GM23338 (cell line): Measurements from ENCODE around the gene FHDC1. TPM values are rescaled to one million over a fixed set of nuclear protein-coding genes. Genes with fewer than 3 reads are reported as not detected.

Experiments
- ATAC-seq: fragments of 200-7000 bp; cut with Tn5 transposase; 3 replicates; pipeline ENCODE4 v1.9.1; 2020
- DNase-seq: peaks from one replicate; pipeline ENCODE4 v3.0.0-alpha.2; 2015; ENCODE audit warnings: low spot score
- H2AFZ ChIP-seq: fragments of 200-600 bp; sonication (generic); 2 replicates; pipeline ENCODE4 v1.8.0; 2016; ENCODE audit warnings: antibody characterized with exemption, mild to moderate bottlenecking, moderate library complexity
- H3F3A ChIP-seq: fragments of 200-600 bp; sonication (generic); replicated peaks from 2 replicates; pipeline ENCODE4 v1.8.0; 2017; ENCODE audit warnings: antibody characterized with exemption, mixed run types, low read depth
- H3K27ac ChIP-seq: fragments of 200-600 bp; sonication (generic); 2 replicates; pipeline ENCODE4 v1.6.1; 2016; ENCODE audit warnings: low read depth
- H3K27me3 ChIP-seq: fragments of 200-600 bp; sonication (generic); 2 replicates; pipeline ENCODE4 v1.8.0; 2016; ENCODE audit warnings: mild to moderate bottlenecking, mixed run types, moderate library complexity; ENCODE audit not compliant: insufficient read depth
- H3K36me3 ChIP-seq: fragments of 200-600 bp; sonication (generic); 2 replicates; pipeline ENCODE4 v1.8.0; 2016; ENCODE audit warnings: mild to moderate bottlenecking; ENCODE audit not compliant: insufficient read depth
- H3K4me1 ChIP-seq: fragments of 200-600 bp; sonication (generic); 2 replicates; pipeline ENCODE4 v1.8.0; 2016; ENCODE audit warnings: mild to moderate bottlenecking, moderate library complexity; ENCODE audit not compliant: insufficient read depth
- H3K4me2 ChIP-seq: fragments of 200-600 bp; sonication (generic); 2 replicates; pipeline ENCODE4 v1.7.1; 2017; ENCODE audit warnings: mixed run types
- H3K4me3 ChIP-seq: fragments of 200-600 bp; sonication (generic); 2 replicates; pipeline ENCODE4 v1.6.1; 2016; ENCODE audit warnings: mixed run types
- H3K79me2 ChIP-seq: fragments of 200-600 bp; sonication (generic); replicated peaks from 2 replicates; pipeline ENCODE4 v1.8.0; 2017; ENCODE audit warnings: mild to moderate bottlenecking; ENCODE audit not compliant: insufficient read depth
- H3K9me2 ChIP-seq: fragments of 200-600 bp; sonication (generic); 2 replicates; pipeline ENCODE4 v1.8.0; 2017; ENCODE audit not compliant: insufficient read depth
- H4K20me1 ChIP-seq: fragments of 200-600 bp; sonication (generic); replicated peaks from 2 replicates; pipeline ENCODE4 v1.8.0; 2017; ENCODE audit warnings: mild to moderate bottlenecking; ENCODE audit not compliant: insufficient read depth
- H3K27ac Mint-ChIP-seq: 2 replicates; pipeline ENCODE4 v1.8.0; 2020; ENCODE audit warnings: inconsistent platforms, mild to moderate bottlenecking, moderate library complexity, mixed read lengths
- H3K27me3 Mint-ChIP-seq: 3 replicates; pipeline ENCODE4 v1.8.0; 2022; ENCODE audit warnings: low read depth, mild to moderate bottlenecking, moderate library complexity, mixed read lengths, inconsistent platforms; ENCODE audit not compliant: insufficient read depth, poor library complexity
- H3K36me3 Mint-ChIP-seq: 3 replicates; pipeline ENCODE4 v1.8.0; 2021; ENCODE audit warnings: low read depth, mild to moderate bottlenecking, inconsistent platforms, moderate library complexity, mixed read lengths
- H3K4me1 Mint-ChIP-seq: 3 replicates; pipeline ENCODE4 v1.8.0; 2020; ENCODE audit warnings: mild to moderate bottlenecking, inconsistent platforms, mixed read lengths
- H3K4me3 Mint-ChIP-seq: 3 replicates; pipeline ENCODE4 v1.8.0; 2021; ENCODE audit warnings: moderate library complexity, mild to moderate bottlenecking, inconsistent platforms, mixed read lengths
- H3K9me3 Mint-ChIP-seq: 3 replicates; pipeline ENCODE4 v1.8.0; 2020; ENCODE audit warnings: moderate library complexity, mild to moderate bottlenecking, inconsistent platforms, mixed read lengths
- CREB1 ChIP-seq: fragments of 250-450 bp; sonication (Bioruptor Pico); IDR thresholded peaks from 2 replicates; pipeline ENCODE4 v1.5.0; 2020; ENCODE audit warnings: low read depth, mild to moderate bottlenecking, moderate library complexity
- EZH2 ChIP-seq: fragments of 200-600 bp; sonication (generic); IDR thresholded peaks from one replicate; pipeline ENCODE4 v1.8.0; 2017; ENCODE audit warnings: antibody characterized with exemption, mild to moderate bottlenecking, low read depth; ENCODE audit not compliant: unreplicated experiment
- NANOG ChIP-seq: IDR thresholded peaks from 2 replicates; pipeline ENCODE4 v1.6.1; 2016; ENCODE audit warnings: antibody characterized with exemption, borderline replicate concordance
- POLR2AphosphoS5 ChIP-seq: IDR thresholded peaks from 2 replicates; pipeline ENCODE4 v1.6.1; 2016; ENCODE audit warnings: antibody characterized with exemption, low read depth
- STAT1 ChIP-seq: IDR thresholded peaks from one replicate; pipeline ENCODE4 v1.6.1; 2016; ENCODE audit warnings: antibody characterized with exemption; ENCODE audit not compliant: unreplicated experiment
- polyA plus RNA-seq: library from polyadenylated mRNA; unstranded; fragments of >200 nt; fragmentation: Nextera tagmentation; extraction: Ambion mirVana; gene quantifications from 2 replicates; pipeline ENCODE4 v1.2.1, GENCODE V29; 2016
- total RNA-seq: library from RNA; depleted of rRNA; stranded (reverse); fragments of >200 nt; shearing (Covaris generic); gene quantifications from 2 replicates; pipeline ENCODE4 v1.2.3, GENCODE V29; 2014
- TF ChIP-seq, protein P1 (sequence below): fragments of 250-450 bp; sonication (Bioruptor Pico); IDR thresholded peaks from 2 replicates; pipeline ENCODE4 v1.5.0; 2020; ENCODE audit warnings: mild to moderate bottlenecking, moderate library complexity
- TF ChIP-seq, protein P2 (sequence below): IDR thresholded peaks from 2 replicates; pipeline ENCODE4 v1.6.1; 2016; ENCODE audit warnings: antibody characterized with exemption
- TF ChIP-seq, protein P3 (sequence below), 2 experiments: fragments of 200-600 bp in 1 of 2; sonication (generic) in 1 of 2; conservative IDR thresholded peaks; 2 replicates each; pipeline versions ENCODE4 v1.5.1 to v1.6.1; 2016 to 2017; ENCODE audit warnings: antibody characterized with exemption in 2 of 2, low read depth in 2 of 2, mild to moderate bottlenecking in 2 of 2, moderate library complexity in 1 of 2

FHDC1 gene
- total and polyA plus RNA-seq, 2 experiments from 2014 or later, result 9.5 to 22.8 TPM

DNA sequence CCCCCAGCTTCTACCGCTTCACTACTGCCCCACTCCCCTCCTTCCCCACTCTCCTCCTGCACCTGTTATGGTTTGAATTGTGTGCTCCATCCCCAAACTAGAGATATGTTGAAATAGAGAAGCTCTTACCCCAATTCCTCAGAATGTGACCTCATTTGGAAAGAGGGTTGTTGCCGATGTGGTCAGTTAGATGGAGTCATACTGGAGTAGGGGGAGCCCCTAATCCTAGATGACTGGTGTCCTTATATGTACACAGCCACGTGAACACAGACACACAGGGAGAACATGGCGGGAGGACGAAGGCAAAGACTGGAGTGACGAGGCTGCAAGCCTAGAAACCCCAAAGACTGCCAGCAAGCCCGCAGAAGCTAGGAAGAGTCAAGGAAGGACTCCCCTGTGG, 84.3 kb downstream of the FHDC1 start:
- no peak overlapping the region for H3K4me2 ChIP-seq
- no peak overlapping the region for H3K27ac ChIP-seq
- no peaks in the 10 kb centered on the region for H3K36me3 Mint-ChIP-seq
- H3K9me3 Mint-ChIP-seq, result no peaks in the 10 kb centered on the region
- H3K4me1 Mint-ChIP-seq, result peaks cover 27% of the 10 kb centered on the region
- H4K20me1 ChIP-seq, result no peaks in the 10 kb centered on the region
- no peak overlapping the region for H3K4me3 Mint-ChIP-seq
- no peak overlapping the region for H3K4me3 ChIP-seq
- H3K4me1 ChIP-seq, result 0 out of 2 replicates have a peak, but pooled peaks cover 3% of the 10 kb centered on the region
- H3K27me3 ChIP-seq, result no peaks in the 10 kb centered on the region
- H2AFZ ChIP-seq, result no peak overlapping the region
- no peaks in the 10 kb centered on the region for H3K36me3 ChIP-seq
- H3K79me2 ChIP-seq, result no peaks in the 10 kb centered on the region
- no peaks in the 10 kb centered on the region; the same call in 1 of the 2 replicates for H3K9me2 ChIP-seq
- H3K27me3 Mint-ChIP-seq, result peaks cover 2% of the 10 kb centered on the region
- no peak for TF ChIP-seq CREB1 (CRISPR knock-in tag)
- TF ChIP-seq, protein P1, sequence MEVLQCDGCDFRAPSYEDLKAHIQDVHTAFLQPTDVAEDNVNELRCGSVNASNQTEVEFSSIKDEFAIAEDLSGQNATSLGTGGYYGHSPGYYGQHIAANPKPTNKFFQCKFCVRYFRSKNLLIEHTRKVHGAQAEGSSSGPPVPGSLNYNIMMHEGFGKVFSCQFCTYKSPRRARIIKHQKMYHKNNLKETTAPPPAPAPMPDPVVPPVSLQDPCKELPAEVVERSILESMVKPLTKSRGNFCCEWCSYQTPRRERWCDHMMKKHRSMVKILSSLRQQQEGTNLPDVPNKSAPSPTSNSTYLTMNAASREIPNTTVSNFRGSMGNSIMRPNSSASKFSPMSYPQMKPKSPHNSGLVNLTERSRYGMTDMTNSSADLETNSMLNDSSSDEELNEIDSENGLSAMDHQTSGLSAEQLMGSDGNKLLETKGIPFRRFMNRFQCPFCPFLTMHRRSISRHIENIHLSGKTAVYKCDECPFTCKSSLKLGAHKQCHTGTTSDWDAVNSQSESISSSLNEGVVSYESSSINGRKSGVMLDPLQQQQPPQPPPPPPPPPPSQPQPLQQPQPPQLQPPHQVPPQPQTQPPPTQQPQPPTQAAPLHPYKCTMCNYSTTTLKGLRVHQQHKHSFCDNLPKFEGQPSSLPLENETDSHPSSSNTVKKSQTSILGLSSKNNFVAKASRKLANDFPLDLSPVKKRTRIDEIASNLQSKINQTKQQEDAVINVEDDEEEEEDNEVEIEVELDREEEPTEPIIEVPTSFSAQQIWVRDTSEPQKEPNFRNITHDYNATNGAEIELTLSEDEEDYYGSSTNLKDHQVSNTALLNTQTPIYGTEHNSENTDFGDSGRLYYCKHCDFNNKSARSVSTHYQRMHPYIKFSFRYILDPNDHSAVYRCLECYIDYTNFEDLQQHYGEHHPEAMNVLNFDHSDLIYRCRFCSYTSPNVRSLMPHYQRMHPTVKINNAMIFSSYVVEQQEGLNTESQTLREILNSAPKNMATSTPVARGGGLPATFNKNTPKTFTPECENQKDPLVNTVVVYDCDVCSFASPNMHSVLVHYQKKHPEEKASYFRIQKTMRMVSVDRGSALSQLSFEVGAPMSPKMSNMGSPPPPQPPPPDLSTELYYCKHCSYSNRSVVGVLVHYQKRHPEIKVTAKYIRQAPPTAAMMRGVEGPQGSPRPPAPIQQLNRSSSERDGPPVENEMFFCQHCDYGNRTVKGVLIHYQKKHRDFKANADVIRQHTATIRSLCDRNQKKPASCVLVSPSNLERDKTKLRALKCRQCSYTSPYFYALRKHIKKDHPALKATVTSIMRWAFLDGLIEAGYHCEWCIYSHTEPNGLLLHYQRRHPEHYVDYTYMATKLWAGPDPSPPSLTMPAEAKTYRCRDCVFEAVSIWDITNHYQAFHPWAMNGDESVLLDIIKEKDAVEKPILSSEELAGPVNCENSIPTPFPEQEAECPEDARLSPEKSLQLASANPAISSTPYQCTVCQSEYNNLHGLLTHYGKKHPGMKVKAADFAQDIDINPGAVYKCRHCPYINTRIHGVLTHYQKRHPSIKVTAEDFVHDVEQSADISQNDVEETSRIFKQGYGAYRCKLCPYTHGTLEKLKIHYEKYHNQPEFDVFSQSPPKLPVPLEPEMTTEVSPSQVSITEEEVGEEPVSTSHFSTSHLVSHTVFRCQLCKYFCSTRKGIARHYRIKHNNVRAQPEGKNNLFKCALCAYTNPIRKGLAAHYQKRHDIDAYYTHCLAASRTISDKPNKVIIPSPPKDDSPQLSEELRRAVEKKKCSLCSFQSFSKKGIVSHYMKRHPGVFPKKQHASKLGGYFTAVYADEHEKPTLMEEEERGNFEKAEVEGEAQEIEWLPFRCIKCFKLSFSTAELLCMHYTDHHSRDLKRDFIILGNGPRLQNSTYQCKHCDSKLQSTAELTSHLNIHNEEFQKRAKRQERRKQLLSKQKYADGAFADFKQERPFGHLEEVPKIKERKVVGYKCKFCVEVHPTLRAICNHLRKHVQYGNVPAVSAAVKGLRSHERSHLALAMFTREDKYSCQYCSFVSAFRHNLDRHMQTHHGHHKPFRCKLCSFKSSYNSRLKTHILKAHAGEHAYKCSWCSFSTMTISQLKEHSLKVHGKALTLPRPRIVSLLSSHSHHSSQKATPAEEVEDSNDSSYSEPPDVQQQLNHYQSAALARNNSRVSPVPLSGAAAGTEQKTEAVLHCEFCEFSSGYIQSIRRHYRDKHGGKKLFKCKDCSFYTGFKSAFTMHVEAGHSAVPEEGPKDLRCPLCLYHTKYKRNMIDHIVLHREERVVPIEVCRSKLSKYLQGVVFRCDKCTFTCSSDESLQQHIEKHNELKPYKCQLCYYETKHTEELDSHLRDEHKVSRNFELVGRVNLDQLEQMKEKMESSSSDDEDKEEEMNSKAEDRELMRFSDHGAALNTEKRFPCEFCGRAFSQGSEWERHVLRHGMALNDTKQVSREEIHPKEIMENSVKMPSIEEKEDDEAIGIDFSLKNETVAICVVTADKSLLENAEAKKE (CRISPR knock-in tag), result no peak
- TF ChIP-seq, protein P2, sequence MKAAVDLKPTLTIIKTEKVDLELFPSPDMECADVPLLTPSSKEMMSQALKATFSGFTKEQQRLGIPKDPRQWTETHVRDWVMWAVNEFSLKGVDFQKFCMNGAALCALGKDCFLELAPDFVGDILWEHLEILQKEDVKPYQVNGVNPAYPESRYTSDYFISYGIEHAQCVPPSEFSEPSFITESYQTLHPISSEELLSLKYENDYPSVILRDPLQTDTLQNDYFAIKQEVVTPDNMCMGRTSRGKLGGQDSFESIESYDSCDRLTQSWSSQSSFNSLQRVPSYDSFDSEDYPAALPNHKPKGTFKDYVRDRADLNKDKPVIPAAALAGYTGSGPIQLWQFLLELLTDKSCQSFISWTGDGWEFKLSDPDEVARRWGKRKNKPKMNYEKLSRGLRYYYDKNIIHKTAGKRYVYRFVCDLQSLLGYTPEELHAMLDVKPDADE, result no peak
- ATAC-seq (no peak), DNase-seq (no peak)
- H3K27ac Mint-ChIP-seq, result no peak overlapping the region
- no peaks in the 10 kb centered on the region for H3F3A ChIP-seq

DNA sequence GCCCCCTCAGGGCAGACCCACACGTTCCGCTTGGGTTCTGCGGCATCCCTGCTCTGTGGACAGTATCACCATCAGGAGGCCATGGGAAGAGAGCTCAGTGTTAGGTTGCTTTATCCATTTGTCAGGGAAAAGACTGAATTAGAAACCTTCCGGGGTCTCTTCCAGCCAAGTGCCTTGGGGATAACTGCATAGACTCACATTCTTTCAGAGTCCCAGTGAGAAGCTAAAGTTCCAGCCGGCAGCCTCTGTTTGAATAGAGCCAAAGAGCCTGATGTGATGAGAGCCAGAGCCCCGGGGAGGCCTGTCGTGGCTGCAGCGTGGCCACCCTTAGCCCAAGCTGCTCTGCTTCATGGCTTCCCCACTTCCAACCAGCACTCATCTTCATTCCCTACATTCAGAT, 85.2 kb downstream of the FHDC1 start:
- no peak overlapping the region for H3K4me3 Mint-ChIP-seq
- Histone ChIP-seq H2AFZ (no peak overlapping the region), H3K9me2 (no peaks in the 10 kb centered on the region; the same call in 1 of the 2 replicates), H3K79me2 (no peaks in the 10 kb centered on the region), H3K27ac (no peak overlapping the region), H3F3A (no peaks in the 10 kb centered on the region), H3K4me2 (no peak overlapping the region), H3K4me1 (0 out of 2 replicates have a peak, but pooled peaks cover 3% of the 10 kb centered on the region), H4K20me1 (no peaks in the 10 kb centered on the region), H3K27me3 (no peaks in the 10 kb centered on the region), H3K4me3 (no peak overlapping the region), H3K36me3 (no peaks in the 10 kb centered on the region)
- peaks cover 2% of the 10 kb centered on the region for H3K27me3 Mint-ChIP-seq
- H3K36me3 Mint-ChIP-seq, result no peaks in the 10 kb centered on the region
- ATAC-seq (peak; percentile 22), DNase-seq (no peak)
- peaks cover 23% of the 10 kb centered on the region for H3K4me1 Mint-ChIP-seq
- H3K9me3 Mint-ChIP-seq, result no peaks in the 10 kb centered on the region
- no peak overlapping the region for H3K27ac Mint-ChIP-seq
- TF ChIP-seq EZH2, result no peak
- TF ChIP-seq, protein P2, result no peak
- TF ChIP-seq STAT1, result no peak
- TF ChIP-seq, protein P3, sequence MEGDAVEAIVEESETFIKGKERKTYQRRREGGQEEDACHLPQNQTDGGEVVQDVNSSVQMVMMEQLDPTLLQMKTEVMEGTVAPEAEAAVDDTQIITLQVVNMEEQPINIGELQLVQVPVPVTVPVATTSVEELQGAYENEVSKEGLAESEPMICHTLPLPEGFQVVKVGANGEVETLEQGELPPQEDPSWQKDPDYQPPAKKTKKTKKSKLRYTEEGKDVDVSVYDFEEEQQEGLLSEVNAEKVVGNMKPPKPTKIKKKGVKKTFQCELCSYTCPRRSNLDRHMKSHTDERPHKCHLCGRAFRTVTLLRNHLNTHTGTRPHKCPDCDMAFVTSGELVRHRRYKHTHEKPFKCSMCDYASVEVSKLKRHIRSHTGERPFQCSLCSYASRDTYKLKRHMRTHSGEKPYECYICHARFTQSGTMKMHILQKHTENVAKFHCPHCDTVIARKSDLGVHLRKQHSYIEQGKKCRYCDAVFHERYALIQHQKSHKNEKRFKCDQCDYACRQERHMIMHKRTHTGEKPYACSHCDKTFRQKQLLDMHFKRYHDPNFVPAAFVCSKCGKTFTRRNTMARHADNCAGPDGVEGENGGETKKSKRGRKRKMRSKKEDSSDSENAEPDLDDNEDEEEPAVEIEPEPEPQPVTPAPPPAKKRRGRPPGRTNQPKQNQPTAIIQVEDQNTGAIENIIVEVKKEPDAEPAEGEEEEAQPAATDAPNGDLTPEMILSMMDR (conservative IDR thresholded peaks at IDR 0.05; ENCODE audit: low read depth in 2 of 2), result no peak
- no peak for TF ChIP-seq NANOG
- no peak for TF ChIP-seq POLR2AphosphoS5
- no peak for TF ChIP-seq CREB1 (CRISPR knock-in tag)
